Peyer's patch (tissue), 4 donors: ENCODE results near the gene ZACN. TPM values are rescaled to one million over a fixed set of nuclear protein-coding genes. Genes with fewer than 3 reads are reported as not detected.

Experiments
- DNase-seq, 3 donors: peaks; one replicate each; pipeline ENCODE4 v3.0.0-alpha.2; 2017 to 2019
- H3K27ac ChIP-seq, 4 donors: fragments of 200-600 bp; sonication (generic); one replicate each; pipeline ENCODE4 v1.5.1; 2016 to 2019
- H3K27me3 ChIP-seq, 2 donors: fragments of 200-600 bp; sonication (generic); one replicate each; pipeline ENCODE4 v1.5.1; 2019
- H3K36me3 ChIP-seq, 3 donors: fragments of 200-600 bp; sonication (generic); one replicate each; pipeline ENCODE4 v1.5.1; 2016 to 2019
- H3K4me1 ChIP-seq, 4 donors: fragments of 200-600 bp; sonication (generic); one replicate each; pipeline ENCODE4 v1.5.1; 2016 to 2019
- H3K4me3 ChIP-seq, 4 donors: fragments of 200-600 bp; sonication (generic); 1 replicate in 3 of 4; 2 replicates in 1 of 4; pipeline ENCODE4 v1.5.1; 2016 to 2019; ENCODE audit warnings: mild to moderate bottlenecking in 1 of 4
- H3K9me3 ChIP-seq, 4 donors: fragments of 200-600 bp; sonication (generic); one replicate each; pipeline ENCODE4 v1.5.1; 2016 to 2019; ENCODE audit warnings: mild to moderate bottlenecking in 1 of 4
- CTCF ChIP-seq, 6 experiments: fragments of 450-650 bp in 4 of 6; fragments of 200-600 bp in 2 of 6; sonication (generic) in 1 of 6; IDR thresholded peaks; one replicate each; pipeline ENCODE4 v1.5.1; 2017 to 2019; ENCODE audit warnings: antibody characterized with exemption in 6 of 6, mild to moderate bottlenecking in 3 of 6, moderate library complexity in 1 of 6
- POLR2A ChIP-seq, 2 donors: fragments of 450-650 bp; IDR thresholded peaks; one replicate each; pipeline ENCODE4 v1.5.1; 2017; ENCODE audit warnings: antibody characterized with exemption in 2 of 2, mild to moderate bottlenecking in 2 of 2, moderate library complexity in 2 of 2
- total RNA-seq, 4 donors: library from RNA; depleted of rRNA; stranded (reverse); fragments of >200 nt; gene quantifications; one replicate each; pipeline ENCODE4 v1.1.0, GENCODE V29; 2016

The ZACN gene
- total RNA-seq, 4 donors from 2014 or later, result not detected

- H3K9me3 ChIP-seq, result no peaks in the 10 kb centered on the region
- H3K27me3 ChIP-seq, result no peaks in the 10 kb centered on the region
- H3K27ac ChIP-seq, result peak overlapping the region; percentile 72 to 83 (median 78)
- peaks cover 0 to 19% (median 0%) of the 10 kb centered on the region in 4 donors for H3K4me1 ChIP-seq
- H3K4me3 ChIP-seq, result peak overlapping the region; percentile 58 to 96 (median 90)
- no peak for TF ChIP-seq POLR2A (IDR thresholded peaks at IDR 0.05)
- TF ChIP-seq CTCF (IDR thresholded peaks at IDR 0.05), result no peak
- peaks cover 0 to 41% (median 0%) of the 10 kb centered on the region in 3 donors for H3K36me3 ChIP-seq
- no peak for DNase-seq
These were observed 23.9 kb downstream of the ZACN start for GRCh38 chr17:76102944-76103273.

GRCh38 chr17:76103274-76104139, 24.5 kb downstream of the ZACN start, which contains the start of gene EXOC7:
EXOC7 (minus strand) TSS chr17:76103787; CDS start chr17:76103692, 95 bp downstream.
- TF ChIP-seq CTCF (IDR thresholded peaks at IDR 0.05) (peak in 1 of 6 experiments; percentile 25), POLR2A (IDR thresholded peaks at IDR 0.05) (peak; percentile 34 to 41)
- peaks cover 0 to 19% (median 0%) of the 10 kb centered on the region in 4 donors for H3K4me1 ChIP-seq
- peaks cover 0 to 35% (median 0%) of the 10 kb centered on the region in 3 donors for H3K36me3 ChIP-seq
- no peaks in the 10 kb centered on the region for H3K9me3 ChIP-seq
- H3K27me3 ChIP-seq, result no peaks in the 10 kb centered on the region
- H3K4me3 ChIP-seq, result peak within 1 kb of the TSS; percentile 58 to 96 (median 90)
- peak within 1 kb of the TSS; percentile 72 to 83 (median 78) for H3K27ac ChIP-seq
- DNase-seq, result peak; percentile 89 to 96 (median 94)

- Histone ChIP-seq H3K9me3 (no peaks in the 10 kb centered on the region), H3K27ac (peak overlapping the region; percentile 72 to 83 (median 78)), H3K27me3 (no peaks in the 10 kb centered on the region), H3K36me3 (peaks cover 0 to 29% (median 0%) of the 10 kb centered on the region in 3 donors), H3K4me3 (peak overlapping the region; percentile 58 to 96 (median 90)), H3K4me1 (peaks cover 0 to 19% (median 0%) of the 10 kb centered on the region in 4 donors)
- TF ChIP-seq CTCF (IDR thresholded peaks at IDR 0.05) (no peak), POLR2A (IDR thresholded peaks at IDR 0.05) (no peak)
- no peak for DNase-seq
These were observed 25.3 kb downstream of the ZACN start for GRCh38 chr17:76104140-76104895.

GRCh38 chr17:76104896-76105231, 25.9 kb downstream of the ZACN start:
- TF ChIP-seq CTCF (IDR thresholded peaks at IDR 0.05) (no peak), POLR2A (IDR thresholded peaks at IDR 0.05) (no peak)
- Histone ChIP-seq H3K4me3 (no peak overlapping the region), H3K27ac (no peak overlapping the region), H3K27me3 (no peaks in the 10 kb centered on the region), H3K9me3 (no peaks in the 10 kb centered on the region), H3K36me3 (peaks cover 0 to 23% (median 0%) of the 10 kb centered on the region in 3 donors), H3K4me1 (peaks cover 0 to 19% (median 0%) of the 10 kb centered on the region in 4 donors)
- DNase-seq, result no peak

GRCh38 chr17:76106703-76107102, 27.7 kb downstream of the ZACN start:
- Histone ChIP-seq H3K4me3 (no peak overlapping the region), H3K4me1 (peaks cover 0 to 19% (median 0%) of the 10 kb centered on the region in 4 donors), H3K27me3 (no peaks in the 10 kb centered on the region), H3K36me3 (peaks cover 0 to 6% (median 0%) of the 10 kb centered on the region in 3 donors), H3K27ac (peak overlapping the region in 1 of 4 donors; percentile 6), H3K9me3 (no peaks in the 10 kb centered on the region)
- TF ChIP-seq POLR2A (IDR thresholded peaks at IDR 0.05), result no peak
- no peak for TF ChIP-seq CTCF (IDR thresholded peaks at IDR 0.05)
- no peak for DNase-seq
